ENCODE data around the gene FAM149B1.
"Not testable (repeated sequence)": the region's sequence is repeated elsewhere in the genome, so short reads cannot be mapped to it uniquely, and the experiment has no call there.

Gene FAM149B1

DNA sequence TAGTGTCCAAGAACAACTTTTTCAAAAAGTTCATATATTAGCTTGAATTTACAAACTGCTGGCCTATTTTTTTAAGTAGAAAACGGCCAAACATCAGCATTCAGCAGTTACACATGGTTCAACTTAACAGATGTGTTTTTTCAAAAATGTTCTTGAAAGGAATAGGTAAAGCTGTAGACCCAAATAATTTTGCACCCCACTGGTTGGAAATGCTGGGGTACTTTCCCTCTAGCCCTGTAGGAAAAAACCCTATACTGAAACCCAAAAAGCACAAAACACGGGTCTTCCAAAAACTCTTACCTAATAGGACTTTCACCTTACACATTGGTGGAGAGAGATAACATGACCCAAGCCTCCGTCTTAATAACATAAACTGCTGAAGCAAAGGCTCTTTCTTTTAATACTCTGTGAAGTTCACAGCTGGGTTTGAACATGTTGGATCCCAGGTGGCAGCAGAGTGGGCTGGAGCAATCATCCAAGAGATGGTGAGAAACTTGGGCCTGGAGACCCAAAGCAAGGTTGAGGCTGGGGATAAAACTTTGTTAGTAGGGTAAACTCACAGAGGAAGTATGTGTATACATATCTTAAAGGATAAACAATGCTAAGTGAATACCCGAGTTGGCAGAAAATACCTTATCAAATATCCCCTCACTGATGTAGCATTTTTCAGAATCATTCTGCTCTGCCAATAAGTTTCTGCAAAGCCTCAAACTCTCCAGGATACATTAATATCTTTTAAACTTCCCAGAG is 79.8 kb downstream of the FAM149B1 start:
- Mint-ChIP-seq H3K27ac (ENCODE audit: low read depth) (peak overlapping the region; percentile 85), H3K4me1 (peaks cover 45% of the 10 kb centered on the region), H3K9me3 (no peaks in the 10 kb centered on the region), H3K4me3 (peak overlapping the region; percentile 91), H3K36me3 (ENCODE audit: insufficient read depth) (peaks cover 50% of the 10 kb centered on the region), H3K27me3 (no peaks in the 10 kb centered on the region)
- DNase-seq (ENCODE audit: low spot score in 2 of 2) (no peak), ATAC-seq (replicated peaks; ENCODE audit: extremely low read depth, poor library complexity, severe bottlenecking) (no peak)

- DNase-seq (ENCODE audit: low spot score in 2 of 2): no peak
- ATAC-seq (replicated peaks; ENCODE audit: extremely low read depth, poor library complexity, severe bottlenecking): no peak
- peaks cover 47% of the 10 kb centered on the region for H3K4me1 Mint-ChIP-seq
- peak overlapping the region; percentile 85 for H3K27ac Mint-ChIP-seq (ENCODE audit: low read depth)
- H3K27me3 Mint-ChIP-seq: no peaks in the 10 kb centered on the region
- peaks cover 46% of the 10 kb centered on the region for H3K36me3 Mint-ChIP-seq (ENCODE audit: insufficient read depth)
- H3K9me3 Mint-ChIP-seq: no peaks in the 10 kb centered on the region
- H3K4me3 Mint-ChIP-seq: no peak overlapping the region
Measured at GRCh38 chr10:73248259-73248724, 80.4 kb downstream of the FAM149B1 start.

DNA sequence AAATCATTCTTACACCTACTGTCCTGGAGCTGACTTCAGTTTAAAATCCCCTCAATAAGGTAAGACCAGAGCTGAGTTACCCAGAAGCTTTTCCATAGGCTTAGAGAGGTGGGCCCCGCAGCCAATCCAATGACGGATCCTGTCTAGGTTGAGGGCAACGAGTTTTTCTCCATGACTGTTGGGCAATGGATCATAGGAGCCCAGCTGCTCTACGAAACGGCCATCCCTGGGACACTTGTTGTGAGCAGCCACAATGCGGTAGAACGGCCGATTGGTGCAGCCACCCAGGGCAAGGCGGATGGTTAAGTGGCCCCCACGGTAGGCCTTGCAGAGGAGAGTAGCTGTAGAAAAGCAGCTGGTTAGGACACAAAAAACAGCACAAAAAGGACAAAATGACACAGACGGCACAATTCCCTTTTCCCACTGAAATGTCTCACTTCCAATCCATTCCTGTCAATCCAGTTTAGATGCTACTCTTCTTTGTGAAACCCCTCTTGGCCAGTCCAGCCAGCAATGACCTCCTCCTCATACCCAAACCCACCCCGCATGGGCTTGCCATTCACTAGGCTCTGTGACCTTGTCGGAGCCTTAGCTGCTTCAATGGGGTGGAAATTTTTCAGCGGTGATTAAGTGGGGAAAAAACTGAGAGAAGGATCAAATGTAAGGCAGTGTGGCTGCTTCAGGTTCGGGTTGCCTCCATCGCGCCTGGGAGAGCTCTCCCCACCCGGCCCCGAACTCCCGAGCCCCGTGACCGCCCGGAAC is 83.9 kb downstream of the FAM149B1 start:
- Mint-ChIP-seq H3K4me1 (peaks cover 27% of the 10 kb centered on the region), H3K27me3 (no peaks in the 10 kb centered on the region), H3K36me3 (ENCODE audit: insufficient read depth) (peaks cover 22% of the 10 kb centered on the region), H3K4me3 (peak overlapping the region; percentile 97), H3K27ac (ENCODE audit: low read depth) (peak overlapping the region; percentile 95), H3K9me3 (no peaks in the 10 kb centered on the region)
- no peak for DNase-seq (ENCODE audit: low spot score in 2 of 2)
- ATAC-seq (replicated peaks; ENCODE audit: extremely low read depth, poor library complexity, severe bottlenecking): peak; percentile 35

GRCh38 chr10:73252445-73253224 is 84.7 kb downstream of the FAM149B1 start, which contains the start of gene MRPS16:
Gene MRPS16, minus strand, starts transcription at chr10:73252644. Its CDS starts 162 bp downstream, at chr10:73252482.
- Mint-ChIP-seq H3K9me3 (no peaks in the 10 kb centered on the region), H3K4me1 (peaks cover 20% of the 10 kb centered on the region), H3K4me3 (peak within 1 kb of the TSS; percentile 97), H3K27ac (ENCODE audit: low read depth) (peak within 1 kb of the TSS; percentile 95), H3K27me3 (no peaks in the 10 kb centered on the region), H3K36me3 (ENCODE audit: insufficient read depth) (peaks cover 17% of the 10 kb centered on the region)
- DNase-seq (ENCODE audit: low spot score in 2 of 2) (peak; percentile 88 to 91), ATAC-seq (replicated peaks; ENCODE audit: extremely low read depth, poor library complexity, severe bottlenecking) (peak; percentile 90)

DNA sequence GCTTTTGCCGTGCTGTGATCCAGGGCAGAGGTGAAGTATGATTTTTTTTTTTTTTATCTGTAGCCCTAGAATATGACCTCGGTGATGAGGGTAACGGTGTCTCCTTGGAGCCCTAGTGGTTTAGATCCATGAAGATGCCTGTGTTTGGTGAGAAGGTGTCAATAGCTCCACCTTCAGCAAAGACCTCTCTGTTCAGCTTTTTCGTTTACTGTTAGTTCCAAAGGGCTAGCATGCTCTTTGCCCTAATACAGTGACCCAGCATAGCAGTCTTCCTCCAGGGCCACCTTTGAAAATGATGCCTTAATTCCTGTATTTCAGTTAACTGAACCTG is 85.3 kb downstream of the FAM149B1 start:
- Mint-ChIP-seq H3K36me3 (ENCODE audit: insufficient read depth) (peaks cover 17% of the 10 kb centered on the region), H3K9me3 (no peaks in the 10 kb centered on the region), H3K27me3 (no peaks in the 10 kb centered on the region), H3K27ac (ENCODE audit: low read depth) (peak overlapping the region; percentile 95), H3K4me1 (peaks cover 20% of the 10 kb centered on the region), H3K4me3 (peak overlapping the region; percentile 97)
- DNase-seq (ENCODE audit: low spot score in 2 of 2): no peak
- ATAC-seq (replicated peaks; ENCODE audit: extremely low read depth, poor library complexity, severe bottlenecking): no peak

DNA sequence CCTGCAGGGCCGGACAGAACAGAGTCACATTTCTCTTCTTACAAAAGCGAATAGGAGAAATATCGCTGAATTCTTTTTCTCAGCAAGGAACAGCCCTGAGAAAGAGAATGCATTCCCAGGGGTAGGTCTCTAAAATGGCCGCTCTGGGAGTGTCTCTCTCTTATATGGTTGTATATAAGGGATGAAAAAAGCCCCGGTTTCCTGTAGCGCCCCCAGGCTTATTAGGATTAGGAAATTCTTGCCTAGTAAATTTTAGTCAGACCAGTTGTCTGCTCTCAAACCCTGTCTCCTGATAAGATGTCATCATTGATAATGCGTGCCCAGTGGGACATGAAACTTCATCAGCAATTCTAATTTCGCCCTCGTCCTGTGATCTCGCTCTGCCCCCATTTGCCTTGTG is 90.7 kb downstream of the FAM149B1 start:
- not testable (repeated sequence) for H3K4me3 Mint-ChIP-seq; H3K4me1 Mint-ChIP-seq; ATAC-seq (replicated peaks; ENCODE audit: extremely low read depth, poor library complexity, severe bottlenecking); H3K27me3 Mint-ChIP-seq; H3K9me3 Mint-ChIP-seq; H3K36me3 Mint-ChIP-seq (ENCODE audit: insufficient read depth); H3K27ac Mint-ChIP-seq (ENCODE audit: low read depth); DNase-seq (ENCODE audit: low spot score in 2 of 2)

DNA sequence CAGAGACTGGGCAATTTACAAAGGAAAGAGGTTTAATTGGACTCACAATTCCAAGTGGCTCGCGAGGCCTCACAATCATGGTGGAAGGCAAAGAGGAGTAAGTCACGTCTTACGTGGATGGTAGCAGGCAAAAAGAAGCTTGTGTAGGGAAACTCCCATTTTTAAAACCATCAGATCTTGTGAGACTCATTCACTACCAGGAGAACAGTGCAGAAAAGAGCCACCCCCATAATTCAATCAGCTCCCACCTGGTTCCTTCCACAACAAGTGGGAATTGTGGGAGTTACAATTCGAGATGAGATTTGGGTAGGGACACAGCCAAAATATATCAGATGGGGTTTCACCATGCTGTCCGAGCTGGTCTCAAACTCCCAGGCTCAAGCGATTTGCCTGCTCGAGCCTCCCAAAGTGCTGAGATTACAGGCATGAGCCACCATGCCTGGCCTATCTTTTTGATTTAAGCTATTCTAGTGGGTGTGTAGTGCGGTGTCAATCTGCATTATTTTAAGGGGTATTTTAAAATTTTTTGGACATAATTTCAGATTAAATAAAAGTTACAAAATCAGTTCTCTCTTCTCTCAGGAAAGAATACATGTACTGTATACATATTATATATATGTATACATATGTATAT is 93.6 kb downstream of the FAM149B1 start:
- no peak overlapping the region for H3K27ac Mint-ChIP-seq (ENCODE audit: low read depth)
- no peaks in the 10 kb centered on the region for H3K36me3 Mint-ChIP-seq (ENCODE audit: insufficient read depth)
- H3K4me3 Mint-ChIP-seq: no peak overlapping the region
- no peaks in the 10 kb centered on the region for H3K4me1 Mint-ChIP-seq
- ATAC-seq (replicated peaks; ENCODE audit: extremely low read depth, poor library complexity, severe bottlenecking) (no peak), DNase-seq (ENCODE audit: low spot score in 2 of 2) (no peak)
- no peaks in the 10 kb centered on the region for H3K9me3 Mint-ChIP-seq
- no peaks in the 10 kb centered on the region for H3K27me3 Mint-ChIP-seq

DNA sequence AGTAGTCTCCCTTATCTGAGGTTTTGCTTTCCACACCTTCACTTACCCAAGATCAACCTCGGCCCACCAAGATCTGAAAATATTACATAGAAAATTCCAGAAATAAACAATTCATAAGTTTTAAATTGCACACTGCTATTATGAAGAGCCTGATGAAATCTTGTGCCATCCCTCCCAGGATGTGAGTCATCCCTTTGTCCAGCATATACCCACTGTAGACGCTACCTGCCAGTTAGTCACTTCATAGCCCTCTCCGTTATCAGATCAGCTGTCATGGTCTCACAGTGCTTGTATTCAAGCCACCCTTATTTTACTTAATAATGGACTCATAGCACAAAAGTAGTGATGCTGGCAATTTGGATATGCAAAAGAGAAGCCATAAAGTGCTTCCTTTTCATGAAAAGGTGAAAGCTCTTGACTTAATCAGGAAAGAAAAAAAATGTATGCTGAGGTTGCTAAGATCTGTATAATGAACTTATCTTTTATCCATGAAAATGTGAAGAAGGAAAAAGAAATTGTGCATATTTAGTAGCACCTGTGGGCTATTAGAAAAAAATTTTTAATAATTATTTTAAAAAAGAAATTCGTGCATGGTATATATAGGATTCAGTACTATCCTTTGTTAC is 94.3 kb downstream of the FAM149B1 start:
- no peaks in the 10 kb centered on the region for H3K9me3 Mint-ChIP-seq
- DNase-seq (ENCODE audit: low spot score in 2 of 2): no peak
- H3K27me3 Mint-ChIP-seq: no peaks in the 10 kb centered on the region
- ATAC-seq (replicated peaks; ENCODE audit: extremely low read depth, poor library complexity, severe bottlenecking): no peak
- H3K36me3 Mint-ChIP-seq (ENCODE audit: insufficient read depth): no peaks in the 10 kb centered on the region
- H3K4me1 Mint-ChIP-seq: no peaks in the 10 kb centered on the region
- no peak overlapping the region for H3K27ac Mint-ChIP-seq (ENCODE audit: low read depth)
- no peak overlapping the region for H3K4me3 Mint-ChIP-seq

DNA sequence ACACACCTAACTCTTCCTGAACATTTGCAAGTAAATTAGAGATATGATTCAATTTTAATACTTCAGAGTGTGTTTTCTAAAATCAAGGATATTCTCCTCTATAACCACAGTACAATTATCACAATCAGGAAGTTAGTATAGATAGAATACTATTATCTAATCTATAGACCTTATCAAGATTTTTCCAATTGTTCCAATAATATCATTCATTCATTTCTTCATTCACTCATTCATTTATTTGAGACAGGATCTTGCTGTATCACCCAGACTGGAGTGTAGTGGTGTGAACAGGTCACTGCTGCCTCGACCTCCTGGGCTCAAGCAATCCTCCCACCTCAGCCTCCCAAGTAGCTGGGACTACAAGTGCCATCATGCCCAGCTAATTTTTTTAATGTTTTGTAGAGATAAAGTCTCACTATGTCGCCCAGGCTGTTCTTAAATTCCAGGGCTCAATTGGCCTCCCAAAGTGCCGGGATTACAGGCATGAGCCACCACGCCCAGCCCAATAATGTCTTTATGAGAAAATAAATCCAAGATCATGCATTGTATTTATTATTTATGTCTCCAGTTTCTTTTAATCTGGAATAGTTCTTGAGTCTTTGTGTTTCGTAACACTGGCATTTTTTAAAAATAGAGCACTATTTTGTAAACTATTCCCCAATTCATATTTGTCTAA is 95.1 kb downstream of the FAM149B1 start:
- no peaks in the 10 kb centered on the region for H3K36me3 Mint-ChIP-seq (ENCODE audit: insufficient read depth)
- no peaks in the 10 kb centered on the region for H3K9me3 Mint-ChIP-seq

GRCh38 chr10:73263693-73264347 is 95.9 kb downstream of the FAM149B1 start:
- DNase-seq (ENCODE audit: low spot score in 2 of 2) (no peak), ATAC-seq (replicated peaks; ENCODE audit: extremely low read depth, poor library complexity, severe bottlenecking) (no peak)
- H3K9me3 Mint-ChIP-seq: no peaks in the 10 kb centered on the region
- no peaks in the 10 kb centered on the region for H3K4me1 Mint-ChIP-seq
- H3K27me3 Mint-ChIP-seq: no peaks in the 10 kb centered on the region
- no peaks in the 10 kb centered on the region for H3K36me3 Mint-ChIP-seq (ENCODE audit: insufficient read depth)
- no peak overlapping the region for H3K4me3 Mint-ChIP-seq
- H3K27ac Mint-ChIP-seq (ENCODE audit: low read depth): no peak overlapping the region

More for the DNA sequence above, 95.1 kb downstream of the FAM149B1 start:
- DNase-seq (ENCODE audit: low spot score in 2 of 2) (no peak), ATAC-seq (replicated peaks; ENCODE audit: extremely low read depth, poor library complexity, severe bottlenecking) (no peak)
- Mint-ChIP-seq H3K27me3 (no peaks in the 10 kb centered on the region), H3K27ac (ENCODE audit: low read depth) (no peak overlapping the region), H3K4me3 (no peak overlapping the region), H3K4me1 (no peaks in the 10 kb centered on the region)

DNA sequence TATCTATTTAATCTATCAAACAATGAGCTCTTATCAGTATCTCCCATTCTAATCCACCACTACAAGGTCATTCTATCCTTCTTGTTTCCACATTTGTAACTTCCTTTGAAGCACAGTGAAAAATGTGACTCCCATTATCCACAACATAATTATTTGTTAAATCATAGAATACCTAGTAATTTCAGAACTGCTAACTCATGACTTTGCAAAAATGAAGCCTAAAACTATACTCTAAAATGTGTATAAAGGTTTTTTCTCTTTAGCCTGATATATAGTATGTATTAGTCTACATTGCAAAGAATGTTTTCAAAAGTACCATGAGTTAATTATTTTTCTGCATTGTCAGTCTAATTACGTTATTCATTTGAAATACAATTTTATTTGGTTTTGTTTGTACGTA is 96.5 kb downstream of the FAM149B1 start:
- no peaks in the 10 kb centered on the region for H3K27me3 Mint-ChIP-seq
- H3K4me3 Mint-ChIP-seq: no peak overlapping the region
- no peaks in the 10 kb centered on the region for H3K4me1 Mint-ChIP-seq
- no peak for ATAC-seq (replicated peaks; ENCODE audit: extremely low read depth, poor library complexity, severe bottlenecking)
- no peak for DNase-seq (ENCODE audit: low spot score in 2 of 2)
- no peaks in the 10 kb centered on the region for H3K36me3 Mint-ChIP-seq (ENCODE audit: insufficient read depth)
- no peak overlapping the region for H3K27ac Mint-ChIP-seq (ENCODE audit: low read depth)
- no peaks in the 10 kb centered on the region for H3K9me3 Mint-ChIP-seq
